Measurements from ENCODE around the gene CIB2. TPM values are rescaled to one million over a fixed set of nuclear protein-coding genes. Genes with fewer than 3 reads are reported as not detected.

Gene CIB2
- total RNA-seq, 1 donor from 2014 or later: 9.6 TPM

- no peaks in the 10 kb centered on the region for H3K36me3 Mint-ChIP-seq (ENCODE audit: unreplicated experiment)
- peaks cover 14% of the 10 kb centered on the region for H3K4me1 Mint-ChIP-seq (ENCODE audit: unreplicated experiment)
- no peak overlapping the region for H3K4me3 Mint-ChIP-seq (ENCODE audit: unreplicated experiment)
- no peaks in the 10 kb centered on the region for H3K27me3 Mint-ChIP-seq (ENCODE audit: unreplicated experiment)
- no peaks in the 10 kb centered on the region for H3K9me3 Mint-ChIP-seq (ENCODE audit: unreplicated experiment)
- H3K27ac Mint-ChIP-seq (ENCODE audit: unreplicated experiment): no peak overlapping the region
- no peak for DNase-seq (ENCODE audit: extremely low spot score, unreplicated experiment)
- no peak for TF ChIP-seq CTCF (IDR thresholded peaks at IDR 0.05)
Measured at GRCh38 chr15:78100886-78101285, 30.4 kb downstream of the CIB2 start.

- Mint-ChIP-seq H3K4me1 (ENCODE audit: unreplicated experiment) (peaks cover 3% of the 10 kb centered on the region), H3K4me3 (ENCODE audit: unreplicated experiment) (no peak overlapping the region), H3K36me3 (ENCODE audit: unreplicated experiment) (no peaks in the 10 kb centered on the region), H3K27me3 (ENCODE audit: unreplicated experiment) (peaks cover 6% of the 10 kb centered on the region), H3K27ac (ENCODE audit: unreplicated experiment) (no peak overlapping the region), H3K9me3 (ENCODE audit: unreplicated experiment) (no peaks in the 10 kb centered on the region)
- no peak for DNase-seq (ENCODE audit: extremely low spot score, unreplicated experiment)
- TF ChIP-seq CTCF (IDR thresholded peaks at IDR 0.05): no peak
Measured at GRCh38 chr15:78098131-78098755, 33.0 kb downstream of the CIB2 start.

- peaks cover 5% of the 10 kb centered on the region for H3K4me1 Mint-ChIP-seq (ENCODE audit: unreplicated experiment)
- H3K36me3 Mint-ChIP-seq (ENCODE audit: unreplicated experiment): no peaks in the 10 kb centered on the region
- H3K27ac Mint-ChIP-seq (ENCODE audit: unreplicated experiment): no peak overlapping the region
- no peak for DNase-seq (ENCODE audit: extremely low spot score, unreplicated experiment)
- peaks cover 6% of the 10 kb centered on the region for H3K27me3 Mint-ChIP-seq (ENCODE audit: unreplicated experiment)
- H3K9me3 Mint-ChIP-seq (ENCODE audit: unreplicated experiment): no peaks in the 10 kb centered on the region
- no peak overlapping the region for H3K4me3 Mint-ChIP-seq (ENCODE audit: unreplicated experiment)
- no peak for TF ChIP-seq CTCF (IDR thresholded peaks at IDR 0.05)
Measured at GRCh38 chr15:78097667-78098066, 33.6 kb downstream of the CIB2 start.

GRCh38 chr15:78093242-78094020 lies 37.8 kb downstream of the CIB2 start:
- no peak overlapping the region for H3K4me3 Mint-ChIP-seq (ENCODE audit: unreplicated experiment)

More at GRCh38 chr15:78093242-78094020, 37.8 kb downstream of the CIB2 start:
- TF ChIP-seq CTCF (IDR thresholded peaks at IDR 0.05): no peak
- no peaks in the 10 kb centered on the region for H3K9me3 Mint-ChIP-seq (ENCODE audit: unreplicated experiment)
- no peak overlapping the region for H3K27ac Mint-ChIP-seq (ENCODE audit: unreplicated experiment)
- no peak for DNase-seq (ENCODE audit: extremely low spot score, unreplicated experiment)
- peaks cover 6% of the 10 kb centered on the region for H3K27me3 Mint-ChIP-seq (ENCODE audit: unreplicated experiment)
- no peaks in the 10 kb centered on the region for H3K36me3 Mint-ChIP-seq (ENCODE audit: unreplicated experiment)
- H3K4me1 Mint-ChIP-seq (ENCODE audit: unreplicated experiment): peaks cover 8% of the 10 kb centered on the region
